HCT116 (cell line): ENCODE results near the gene MESD.
A peak's percentile ranks its signal among the peaks of the same experiment; 100 is the strongest.

Experiments
- CBX3 ChIP-seq: IDR thresholded peaks from 2 replicates; pipeline ENCODE4 v1.6.1; 2012; ENCODE audit warnings: low read depth
- EGR1 ChIP-seq: IDR thresholded peaks from 2 replicates; pipeline ENCODE4 v1.6.1; 2012; ENCODE audit warnings: low read depth
- EZH2 ChIP-seq: fragments of 200-600 bp; sonication (generic); IDR thresholded peaks from 2 replicates; pipeline ENCODE4 v1.6.1; 2017; ENCODE audit warnings: antibody characterized with exemption, mixed run types
- JUND ChIP-seq: IDR thresholded peaks from 2 replicates; pipeline ENCODE4 v1.6.1; 2012
- POLR2A ChIP-seq: IDR thresholded peaks from 2 replicates; pipeline ENCODE4 v1.7.0; 2011; ENCODE audit warnings: borderline replicate concordance; ENCODE audit not compliant: insufficient read depth, insufficient read length; ENCODE audit errors: extremely low read depth
- POLR2AphosphoS5 ChIP-seq: IDR thresholded peaks from 2 replicates; pipeline ENCODE4 v1.6.1; 2011; ENCODE audit warnings: mild to moderate bottlenecking, low read depth, low read length, moderate library complexity
- RAD21 ChIP-seq: IDR thresholded peaks from 2 replicates; pipeline ENCODE4 v1.6.1; 2012; ENCODE audit warnings: low read depth, mild to moderate bottlenecking
- SIN3A ChIP-seq: IDR thresholded peaks from 2 replicates; pipeline ENCODE4 v1.6.1; 2012; ENCODE audit warnings: low read depth
- YY1 ChIP-seq: IDR thresholded peaks from 2 replicates; pipeline ENCODE4 v1.6.1; 2011; ENCODE audit warnings: low read length, low read depth, moderate library complexity, mild to moderate bottlenecking; ENCODE audit not compliant: insufficient replicate concordance; ENCODE audit errors: extremely low read depth
- ZFX ChIP-seq: fragments of 450-650 bp; IDR thresholded peaks from 2 replicates; pipeline ENCODE4 v1.6.1; 2017
- TF ChIP-seq, protein P1 (sequence below), 3 experiments: fragments of 200-600 bp in 1 of 3; sonication (generic) in 1 of 3; IDR thresholded peaks in 2 of 3; conservative IDR thresholded peaks in 1 of 3; 2 replicates each; pipeline ENCODE4 v1.5.1; 2012 to 2017; ENCODE audit warnings: low read depth in 2 of 3, low read length in 2 of 3, antibody characterized with exemption in 1 of 3, borderline replicate concordance in 1 of 3, control low read depth in 1 of 3, mild to moderate bottlenecking in 1 of 3, mixed read lengths in 1 of 3, mixed run types in 1 of 3, moderate library complexity in 1 of 3; ENCODE audit not compliant: insufficient read depth in 1 of 3
- TF ChIP-seq, protein P2 (sequence below): IDR thresholded peaks from 2 replicates; pipeline ENCODE4 v1.6.1; 2012
- TF ChIP-seq, protein P3 (sequence below): IDR thresholded peaks from 2 replicates; pipeline ENCODE4 v1.6.1; 2012; ENCODE audit warnings: low read depth

DNA sequence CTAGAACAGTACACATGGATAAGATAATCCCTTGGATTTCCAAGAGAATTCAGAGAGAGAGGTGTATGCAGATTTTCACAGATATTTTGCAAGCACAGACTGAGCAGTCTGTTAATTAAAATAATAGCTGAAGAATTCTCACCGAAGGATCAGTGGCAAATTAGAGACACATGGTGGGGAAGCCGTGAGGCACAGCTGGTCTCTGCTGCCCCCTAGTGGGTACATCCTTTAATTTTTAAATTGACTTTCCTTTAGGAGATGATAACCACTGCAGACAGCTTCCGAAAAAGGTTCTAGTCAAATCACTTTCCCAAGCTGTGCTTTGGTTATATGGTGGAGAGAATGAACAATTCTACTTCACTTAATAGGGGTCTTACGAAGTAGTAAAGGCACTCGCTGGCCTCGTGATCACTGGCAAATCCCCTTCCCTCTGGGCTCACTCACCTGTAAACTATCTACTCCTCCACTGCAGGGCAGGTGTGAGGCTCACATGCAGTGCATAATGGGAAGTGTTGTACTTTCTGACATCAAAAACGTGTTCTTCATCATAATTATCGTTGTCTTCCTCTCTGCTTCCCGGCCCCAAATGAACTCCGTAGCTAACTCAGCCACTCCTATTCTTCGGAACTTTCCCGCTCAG, 19.5 kb downstream of the MESD start:
- TF ChIP-seq EZH2 (no peak), YY1 (no peak), POLR2AphosphoS5 (no peak), POLR2A (no peak), EGR1 (no peak), CBX3 (no peak), JUND (no peak), ZFX (no peak), RAD21 (peak; percentile 95), SIN3A (no peak)
- TF ChIP-seq, protein P1, sequence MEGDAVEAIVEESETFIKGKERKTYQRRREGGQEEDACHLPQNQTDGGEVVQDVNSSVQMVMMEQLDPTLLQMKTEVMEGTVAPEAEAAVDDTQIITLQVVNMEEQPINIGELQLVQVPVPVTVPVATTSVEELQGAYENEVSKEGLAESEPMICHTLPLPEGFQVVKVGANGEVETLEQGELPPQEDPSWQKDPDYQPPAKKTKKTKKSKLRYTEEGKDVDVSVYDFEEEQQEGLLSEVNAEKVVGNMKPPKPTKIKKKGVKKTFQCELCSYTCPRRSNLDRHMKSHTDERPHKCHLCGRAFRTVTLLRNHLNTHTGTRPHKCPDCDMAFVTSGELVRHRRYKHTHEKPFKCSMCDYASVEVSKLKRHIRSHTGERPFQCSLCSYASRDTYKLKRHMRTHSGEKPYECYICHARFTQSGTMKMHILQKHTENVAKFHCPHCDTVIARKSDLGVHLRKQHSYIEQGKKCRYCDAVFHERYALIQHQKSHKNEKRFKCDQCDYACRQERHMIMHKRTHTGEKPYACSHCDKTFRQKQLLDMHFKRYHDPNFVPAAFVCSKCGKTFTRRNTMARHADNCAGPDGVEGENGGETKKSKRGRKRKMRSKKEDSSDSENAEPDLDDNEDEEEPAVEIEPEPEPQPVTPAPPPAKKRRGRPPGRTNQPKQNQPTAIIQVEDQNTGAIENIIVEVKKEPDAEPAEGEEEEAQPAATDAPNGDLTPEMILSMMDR (IDR thresholded peaks at IDR 0.05 in 2 of 3, conservative IDR thresholded peaks at IDR 0.05 in 1 of 3; ENCODE audit: borderline replicate concordance in 1 of 3, insufficient read depth in 1 of 3, low read depth in 2 of 3, low read length in 2 of 3), result peak; percentile 65 to 89 (median 84)
- TF ChIP-seq, protein P2, sequence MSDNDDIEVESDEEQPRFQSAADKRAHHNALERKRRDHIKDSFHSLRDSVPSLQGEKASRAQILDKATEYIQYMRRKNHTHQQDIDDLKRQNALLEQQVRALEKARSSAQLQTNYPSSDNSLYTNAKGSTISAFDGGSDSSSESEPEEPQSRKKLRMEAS, result peak; percentile 48; the same call in 1 of the 2 replicates
- TF ChIP-seq, protein P3, sequence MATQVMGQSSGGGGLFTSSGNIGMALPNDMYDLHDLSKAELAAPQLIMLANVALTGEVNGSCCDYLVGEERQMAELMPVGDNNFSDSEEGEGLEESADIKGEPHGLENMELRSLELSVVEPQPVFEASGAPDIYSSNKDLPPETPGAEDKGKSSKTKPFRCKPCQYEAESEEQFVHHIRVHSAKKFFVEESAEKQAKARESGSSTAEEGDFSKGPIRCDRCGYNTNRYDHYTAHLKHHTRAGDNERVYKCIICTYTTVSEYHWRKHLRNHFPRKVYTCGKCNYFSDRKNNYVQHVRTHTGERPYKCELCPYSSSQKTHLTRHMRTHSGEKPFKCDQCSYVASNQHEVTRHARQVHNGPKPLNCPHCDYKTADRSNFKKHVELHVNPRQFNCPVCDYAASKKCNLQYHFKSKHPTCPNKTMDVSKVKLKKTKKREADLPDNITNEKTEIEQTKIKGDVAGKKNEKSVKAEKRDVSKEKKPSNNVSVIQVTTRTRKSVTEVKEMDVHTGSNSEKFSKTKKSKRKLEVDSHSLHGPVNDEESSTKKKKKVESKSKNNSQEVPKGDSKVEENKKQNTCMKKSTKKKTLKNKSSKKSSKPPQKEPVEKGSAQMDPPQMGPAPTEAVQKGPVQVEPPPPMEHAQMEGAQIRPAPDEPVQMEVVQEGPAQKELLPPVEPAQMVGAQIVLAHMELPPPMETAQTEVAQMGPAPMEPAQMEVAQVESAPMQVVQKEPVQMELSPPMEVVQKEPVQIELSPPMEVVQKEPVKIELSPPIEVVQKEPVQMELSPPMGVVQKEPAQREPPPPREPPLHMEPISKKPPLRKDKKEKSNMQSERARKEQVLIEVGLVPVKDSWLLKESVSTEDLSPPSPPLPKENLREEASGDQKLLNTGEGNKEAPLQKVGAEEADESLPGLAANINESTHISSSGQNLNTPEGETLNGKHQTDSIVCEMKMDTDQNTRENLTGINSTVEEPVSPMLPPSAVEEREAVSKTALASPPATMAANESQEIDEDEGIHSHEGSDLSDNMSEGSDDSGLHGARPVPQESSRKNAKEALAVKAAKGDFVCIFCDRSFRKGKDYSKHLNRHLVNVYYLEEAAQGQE, result no peak
